DOHH2 (cell line): Measurements from ENCODE around the gene AFF1.

Source experiments
- EZH2phosphoT487 ChIP-seq: fragments of 200-600 bp; sonication (generic); IDR thresholded peaks from 2 replicates; pipeline ENCODE4 v1.6.1; 2017; ENCODE audit warnings: borderline replicate concordance, mild to moderate bottlenecking, antibody characterized with exemption, low read length, moderate library complexity, mixed read lengths
- TF ChIP-seq, protein P1 (sequence below): fragments of 200-600 bp; sonication (generic); IDR thresholded peaks from one replicate; pipeline ENCODE4 v1.5.1; 2014; ENCODE audit warnings: antibody characterized with exemption, mild to moderate bottlenecking, low read depth, low read length; ENCODE audit not compliant: poor library complexity, severe bottlenecking

DNA sequence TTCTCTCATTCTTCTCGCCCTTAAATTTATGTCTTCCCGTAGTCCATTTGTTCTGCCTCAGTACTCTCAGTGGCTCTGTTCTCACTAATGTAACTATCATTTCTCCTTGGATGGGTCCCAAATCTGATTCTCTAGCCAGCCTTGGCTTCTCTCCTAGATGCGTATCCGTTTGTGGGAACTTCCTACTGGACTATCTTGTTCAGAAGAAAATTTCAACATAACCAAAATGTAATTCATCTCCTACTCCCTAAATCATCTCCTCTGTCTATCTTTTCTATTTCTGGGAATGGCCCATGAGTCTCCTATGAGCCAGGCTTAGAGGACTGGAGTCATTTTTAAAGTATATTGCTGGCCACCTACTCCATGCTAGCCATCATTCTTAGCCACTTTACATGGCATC, 38.2 kb upstream of the AFF1 start:
- TF ChIP-seq, protein P1, sequence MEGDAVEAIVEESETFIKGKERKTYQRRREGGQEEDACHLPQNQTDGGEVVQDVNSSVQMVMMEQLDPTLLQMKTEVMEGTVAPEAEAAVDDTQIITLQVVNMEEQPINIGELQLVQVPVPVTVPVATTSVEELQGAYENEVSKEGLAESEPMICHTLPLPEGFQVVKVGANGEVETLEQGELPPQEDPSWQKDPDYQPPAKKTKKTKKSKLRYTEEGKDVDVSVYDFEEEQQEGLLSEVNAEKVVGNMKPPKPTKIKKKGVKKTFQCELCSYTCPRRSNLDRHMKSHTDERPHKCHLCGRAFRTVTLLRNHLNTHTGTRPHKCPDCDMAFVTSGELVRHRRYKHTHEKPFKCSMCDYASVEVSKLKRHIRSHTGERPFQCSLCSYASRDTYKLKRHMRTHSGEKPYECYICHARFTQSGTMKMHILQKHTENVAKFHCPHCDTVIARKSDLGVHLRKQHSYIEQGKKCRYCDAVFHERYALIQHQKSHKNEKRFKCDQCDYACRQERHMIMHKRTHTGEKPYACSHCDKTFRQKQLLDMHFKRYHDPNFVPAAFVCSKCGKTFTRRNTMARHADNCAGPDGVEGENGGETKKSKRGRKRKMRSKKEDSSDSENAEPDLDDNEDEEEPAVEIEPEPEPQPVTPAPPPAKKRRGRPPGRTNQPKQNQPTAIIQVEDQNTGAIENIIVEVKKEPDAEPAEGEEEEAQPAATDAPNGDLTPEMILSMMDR = no peak
- TF ChIP-seq EZH2phosphoT487 = no peak
